Skin epidermis (tissue), 12 donors: ENCODE data around the gene ADCY9.
"Not testable (repeated sequence)": the region's sequence is repeated elsewhere in the genome, so short reads cannot be mapped to it uniquely, and the experiment has no call there.

Experiments
- H3K27ac ChIP-seq, 21 experiments: fragments of 200-600 bp; sonication (generic) in 11 of 21; one replicate each; pipeline ENCODE4 v1.5.0; 2020; ENCODE audit warnings: mild to moderate bottlenecking in 3 of 21, inconsistent platforms in 2 of 21, moderate library complexity in 2 of 21
- H3K4me3 ChIP-seq, 7 experiments: fragments of 200-600 bp; sonication (generic) in 2 of 7; one replicate each; pipeline ENCODE4 v1.5.0; 2020; ENCODE audit warnings: inconsistent platforms in 2 of 7, mild to moderate bottlenecking in 2 of 7, moderate library complexity in 1 of 7

Gene ADCY9

GRCh38 chr16:3964686-3965290, 151.5 kb downstream of the ADCY9 start:
- Histone ChIP-seq H3K4me3 (no peak overlapping the region), H3K27ac (no peak overlapping the region)

GRCh38 chr16:3963886-3964685, 152.2 kb downstream of the ADCY9 start:
- Histone ChIP-seq H3K4me3 (no peak overlapping the region), H3K27ac (peak overlapping the region in 1 of 21 experiments; percentile 29)

- peak overlapping the region in 3 of 21 experiments; percentile 9 to 46 (median 45) for H3K27ac ChIP-seq
- no peak overlapping the region for H3K4me3 ChIP-seq
These were observed 153.0 kb downstream of the ADCY9 start for GRCh38 chr16:3963203-3963602.

- peak overlapping the region in 11 of 21 experiments; percentile 40 to 71 (median 60) for H3K27ac ChIP-seq
- H3K4me3 ChIP-seq = peak overlapping the region in 1 of 7 experiments; percentile 42
These were observed 154.8 kb downstream of the ADCY9 start for GRCh38 chr16:3961449-3961849.

GRCh38 chr16:3959926-3960590, 156.2 kb downstream of the ADCY9 start:
- peak overlapping the region in 6 of 7 experiments; percentile 11 to 45 (median 29) for H3K4me3 ChIP-seq
- H3K27ac ChIP-seq = peak overlapping the region in 13 of 21 experiments; percentile 11 to 71 (median 50)

- H3K27ac ChIP-seq = no peak overlapping the region
- H3K4me3 ChIP-seq = no peak overlapping the region
These were observed 157.1 kb downstream of the ADCY9 start for GRCh38 chr16:3959148-3959547.

- H3K27ac ChIP-seq = no peak overlapping the region
- no peak overlapping the region for H3K4me3 ChIP-seq
These were observed 158.8 kb downstream of the ADCY9 start for GRCh38 chr16:3957344-3957980.

- H3K27ac ChIP-seq = no peak overlapping the region
These were observed 161.8 kb downstream of the ADCY9 start for GRCh38 chr16:3954411-3954921.

GRCh38 chr16:3953728-3954410, 162.4 kb downstream of the ADCY9 start:
- Histone ChIP-seq H3K27ac (no peak overlapping the region), H3K4me3 (no peak overlapping the region)

More at GRCh38 chr16:3954411-3954921, 161.8 kb downstream of the ADCY9 start:
- H3K4me3 ChIP-seq = no peak overlapping the region

GRCh38 chr16:3952737-3953131, 163.5 kb downstream of the ADCY9 start:
- H3K4me3 ChIP-seq = no peak overlapping the region
- H3K27ac ChIP-seq = no peak overlapping the region

- peak overlapping the region in 1 of 21 experiments; percentile 78 for H3K27ac ChIP-seq
- H3K4me3 ChIP-seq = no peak overlapping the region
These were observed 164.1 kb downstream of the ADCY9 start for GRCh38 chr16:3951861-3952736.

GRCh38 chr16:3951380-3951779, 164.9 kb downstream of the ADCY9 start:
- not testable (repeated sequence) for H3K4me3 ChIP-seq
- peak overlapping the region in 3 of 21 experiments; percentile 31 to 78 (median 56) for H3K27ac ChIP-seq

GRCh38 chr16:3950343-3951193, 165.7 kb downstream of the ADCY9 start:
- Histone ChIP-seq H3K4me3 (peak overlapping the region in 1 of 7 experiments; percentile 5), H3K27ac (peak overlapping the region in 12 of 21 experiments; percentile 12 to 79 (median 38))

GRCh38 chr16:3949946-3950342, 166.3 kb downstream of the ADCY9 start:
- Histone ChIP-seq H3K4me3 (no peak overlapping the region), H3K27ac (peak overlapping the region in 8 of 21 experiments; percentile 7 to 79 (median 32))

- H3K4me3 ChIP-seq = no peak overlapping the region
- peak overlapping the region in 1 of 21 experiments; percentile 60 for H3K27ac ChIP-seq
These were observed 167.0 kb downstream of the ADCY9 start for GRCh38 chr16:3949287-3949686.

- no peak overlapping the region for H3K4me3 ChIP-seq
- H3K27ac ChIP-seq = no peak overlapping the region
These were observed 167.8 kb downstream of the ADCY9 start for GRCh38 chr16:3948378-3948995.
